GM18502 (cell line): Measurements from ENCODE around the gene GPR55.

Experiments
- ATAC-seq: cut with Tn5 transposase; IDR thresholded peaks from one replicate; pipeline ENCODE4 v1.9.1; 2021; ENCODE audit warnings: mild to moderate bottlenecking; ENCODE audit not compliant: unreplicated experiment, poor library complexity

Gene GPR55

GRCh38 chr2:230921806-230922595, 3.0 kb downstream of the GPR55 start:
- ATAC-seq = no peak

GRCh38 chr2:230920167-230920566, 4.9 kb downstream of the GPR55 start:
- no peak for ATAC-seq

GRCh38 chr2:230919681-230920080, 5.4 kb downstream of the GPR55 start:
- ATAC-seq = no peak

GRCh38 chr2:230919240-230919639, 5.8 kb downstream of the GPR55 start:
- no peak for ATAC-seq

GRCh38 chr2:230916218-230916617, 8.8 kb downstream of the GPR55 start:
- ATAC-seq = no peak

GRCh38 chr2:230915319-230915718, 9.7 kb downstream of the GPR55 start:
- ATAC-seq = no peak

- ATAC-seq = no peak
These were observed 10.2 kb downstream of the GPR55 start for GRCh38 chr2:230914886-230915285.

GRCh38 chr2:230913406-230914143, 11.5 kb downstream of the GPR55 start:
- peak; percentile 45 for ATAC-seq

GRCh38 chr2:230912724-230913123, 12.3 kb downstream of the GPR55 start:
- ATAC-seq = no peak

- ATAC-seq = no peak
These were observed 13.0 kb downstream of the GPR55 start for GRCh38 chr2:230912046-230912445.

- no peak for ATAC-seq
These were observed 14.4 kb downstream of the GPR55 start for GRCh38 chr2:230910546-230911177.

GRCh38 chr2:230909841-230910545, 15.0 kb downstream of the GPR55 start:
- no peak for ATAC-seq

GRCh38 chr2:230908595-230909191, 16.3 kb downstream of the GPR55 start:
- no peak for ATAC-seq

GRCh38 chr2:230908092-230908594, 16.9 kb downstream of the GPR55 start:
- no peak for ATAC-seq

- no peak for ATAC-seq
These were observed 17.5 kb downstream of the GPR55 start for GRCh38 chr2:230907361-230908091.

- no peak for ATAC-seq
These were observed 18.4 kb downstream of the GPR55 start for GRCh38 chr2:230906471-230907230.

- no peak for ATAC-seq
These were observed 19.3 kb downstream of the GPR55 start for GRCh38 chr2:230905448-230906421.
